ENCODE results near the gene HTR3A. TPM values are rescaled to one million over a fixed set of nuclear protein-coding genes. Genes with fewer than 3 reads are reported as not detected.

HTR3A gene
- not detected in 2 replicates for total RNA-seq

GRCh38 chr11:113974741-113975470, at the start of gene HTR3A:
TSS of gene HTR3A (plus strand) at chr11:113975108. CDS start at chr11:113975326, 218 bp downstream.

Other genes with a start within 250 kb of the HTR3A start
- 16.4 and 22.8 TPM in 2 replicates for gene ZW10, start 201.4 kb upstream of the HTR3A start, total RNA-seq
- gene CLDN25, start 195.3 kb upstream of the HTR3A start, total RNA-seq, result not detected in 2 replicates
- gene USP28, start 99.5 kb upstream of the HTR3A start, total RNA-seq, result 30.8 and 39.6 TPM in 2 replicates
- gene HTR3B, start 70.3 kb upstream of the HTR3A start, total RNA-seq, result not detected in 2 replicates
- gene ZBTB16, start 84.6 kb downstream of the HTR3A start, total RNA-seq, result 27.5 and 30.0 TPM in 2 replicates